Esophagus muscularis mucosa (tissue), 3 donors: ENCODE data around the gene NPHP4.

ENCODE experiments used
- CTCF ChIP-seq, 3 experiments: fragments of 200-600 bp in 2 of 3; fragments of 450-650 bp in 1 of 3; sonication (generic) in 2 of 3; IDR thresholded peaks; one replicate each; pipeline ENCODE4 v1.5.1; 2017 to 2019; ENCODE audit warnings: antibody characterized with exemption in 3 of 3, mild to moderate bottlenecking in 2 of 3, moderate library complexity in 1 of 3
- POLR2AphosphoS5 ChIP-seq, 2 donors: sonication (generic); formaldehyde crosslinking; IDR thresholded peaks; one replicate each; pipeline ENCODE4 v1.6.1; 2017; ENCODE audit warnings: antibody characterized with exemption in 2 of 2

- TF ChIP-seq POLR2AphosphoS5 (IDR thresholded peaks at IDR 0.05) (no peak), CTCF (IDR thresholded peaks at IDR 0.05) (no peak)
These were observed 159.0 kb downstream of the NPHP4 start for GRCh38 chr1:5832916-5833895.
